Stimulated activated naive CD8-positive, alpha-beta T cell treated with anti-CD3 and anti-CD28 coated beads, Interleukin-15, Interleukin-2, amounts not matched to agents 100 ng/mL and 50 ng/mL, for 24 hours (primary cell): ENCODE data around the gene PTBP3.
A peak's percentile ranks its signal among the peaks of the same experiment; 100 is the strongest.
"Not testable (repeated sequence)": the region's sequence is repeated elsewhere in the genome, so short reads cannot be mapped to it uniquely, and the experiment has no call there.

Source experiments
- H3K27ac Mint-ChIP-seq: one replicate; pipeline ENCODE4 v1.8.0; 2021; ENCODE audit warnings: mild to moderate bottlenecking, mixed read lengths
- H3K27me3 Mint-ChIP-seq: one replicate; pipeline ENCODE4 v1.8.0; 2021; ENCODE audit warnings: mixed read lengths
- H3K36me3 Mint-ChIP-seq: one replicate; pipeline ENCODE4 v1.8.0; 2021; ENCODE audit warnings: low read depth, mixed read lengths
- H3K4me1 Mint-ChIP-seq: one replicate; pipeline ENCODE4 v1.8.0; 2021; ENCODE audit warnings: low read depth, mixed read lengths
- H3K4me3 Mint-ChIP-seq: one replicate; pipeline ENCODE4 v1.8.0; 2021; ENCODE audit warnings: mild to moderate bottlenecking, mixed read lengths
- H3K9me3 Mint-ChIP-seq: one replicate; pipeline ENCODE4 v1.8.0; 2021; ENCODE audit warnings: mixed read lengths

The PTBP3 gene

DNA sequence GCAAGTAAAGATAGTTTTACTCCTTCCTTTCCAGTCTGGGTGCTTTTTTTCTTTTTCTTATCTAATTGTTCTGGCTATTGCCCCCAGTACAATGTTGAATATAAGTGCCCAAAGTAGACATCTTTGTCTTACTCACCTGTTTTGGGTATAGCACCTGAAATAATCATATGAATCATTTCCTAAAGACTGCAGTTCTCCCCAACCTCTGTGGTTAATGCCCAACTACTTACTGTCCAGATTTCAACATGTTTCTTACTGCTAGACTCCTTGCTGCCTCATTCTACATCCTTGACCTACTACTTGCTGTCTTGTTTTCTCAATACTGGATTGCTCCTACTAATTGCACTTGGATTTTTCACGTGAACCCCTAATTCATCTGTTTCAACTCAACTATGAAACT, 37.6 kb upstream of the PTBP3 start:
- no peak overlapping the region for H3K27ac Mint-ChIP-seq
- no peaks in the 10 kb centered on the region for H3K27me3 Mint-ChIP-seq
- H3K4me3 Mint-ChIP-seq, result no peak overlapping the region
- peaks cover 10% of the 10 kb centered on the region for H3K36me3 Mint-ChIP-seq
- no peaks in the 10 kb centered on the region for H3K4me1 Mint-ChIP-seq
- peaks cover 10% of the 10 kb centered on the region for H3K9me3 Mint-ChIP-seq

DNA sequence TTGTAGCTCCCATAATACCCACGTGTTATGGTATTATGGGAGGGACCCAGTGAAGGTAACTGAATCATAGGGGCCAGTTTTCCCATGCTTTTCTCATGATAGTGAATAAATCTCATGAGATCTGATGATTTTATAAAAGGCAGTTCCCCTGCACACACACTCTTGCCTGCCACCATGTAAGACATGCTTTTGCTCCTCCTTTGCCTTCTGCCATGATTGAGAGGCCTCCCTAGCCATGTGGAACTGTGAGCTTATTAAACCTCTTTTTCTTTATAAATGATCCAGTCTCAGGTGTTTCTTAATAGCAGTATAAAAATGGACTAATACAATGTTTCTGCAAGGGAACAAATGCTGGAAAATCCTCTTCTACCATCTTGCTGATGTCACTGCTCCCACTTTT, 36.4 kb upstream of the PTBP3 start:
- Mint-ChIP-seq H3K4me1 (no peaks in the 10 kb centered on the region), H3K4me3 (no peak overlapping the region), H3K9me3 (peaks cover 17% of the 10 kb centered on the region), H3K27ac (no peak overlapping the region), H3K27me3 (peaks cover 7% of the 10 kb centered on the region), H3K36me3 (peaks cover 10% of the 10 kb centered on the region)

DNA sequence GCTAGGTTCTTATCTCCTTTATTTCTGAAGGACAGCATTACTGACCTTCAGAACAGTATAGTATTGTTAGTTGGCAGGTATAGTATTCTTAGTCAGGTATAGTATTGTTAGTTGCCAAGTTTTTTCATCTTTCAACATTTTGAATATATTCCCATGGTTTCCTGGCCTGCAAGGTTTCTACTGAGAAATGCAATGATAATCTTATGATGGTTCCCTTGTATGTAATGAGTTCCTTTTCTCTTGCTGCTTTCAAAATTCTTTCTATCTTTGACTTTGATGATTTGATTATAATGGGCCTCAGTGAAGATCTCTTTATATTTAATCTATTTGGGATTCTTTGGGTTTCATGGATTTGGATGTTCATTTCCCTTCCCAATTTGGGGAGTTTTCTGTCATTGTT, 34.0 kb upstream of the PTBP3 start:
- peaks cover 6% of the 10 kb centered on the region for H3K36me3 Mint-ChIP-seq
- H3K9me3 Mint-ChIP-seq, result peaks cover 17% of the 10 kb centered on the region
- H3K27me3 Mint-ChIP-seq, result peaks cover 14% of the 10 kb centered on the region
- no peak overlapping the region for H3K27ac Mint-ChIP-seq
- H3K4me1 Mint-ChIP-seq, result no peaks in the 10 kb centered on the region
- no peak overlapping the region for H3K4me3 Mint-ChIP-seq

DNA sequence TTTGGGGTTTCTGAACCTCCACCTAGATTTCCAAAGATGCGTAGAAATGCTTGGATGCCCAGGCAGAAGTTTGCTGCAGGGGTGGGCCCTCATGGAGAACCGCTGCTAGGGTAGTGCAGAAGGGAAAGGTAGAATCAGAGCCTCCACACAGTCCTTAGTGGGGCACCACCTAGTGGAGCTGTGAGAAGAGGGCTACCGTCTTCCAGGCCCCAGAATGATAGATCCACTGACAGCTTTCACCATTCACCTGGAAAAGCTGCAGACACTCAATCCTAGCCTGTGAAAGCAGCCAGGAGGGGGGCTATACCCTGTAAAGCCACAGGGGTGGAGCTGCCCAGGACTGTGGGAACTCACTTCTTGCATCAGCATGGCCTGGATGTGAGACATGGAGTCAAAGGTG, 33.2 kb upstream of the PTBP3 start:
- no peak overlapping the region for H3K4me3 Mint-ChIP-seq
- H3K4me1 Mint-ChIP-seq, result peaks cover 2% of the 10 kb centered on the region
- H3K27me3 Mint-ChIP-seq, result peaks cover 14% of the 10 kb centered on the region
- peaks cover 6% of the 10 kb centered on the region for H3K36me3 Mint-ChIP-seq
- H3K9me3 Mint-ChIP-seq, result peaks cover 17% of the 10 kb centered on the region
- H3K27ac Mint-ChIP-seq, result no peak overlapping the region

DNA sequence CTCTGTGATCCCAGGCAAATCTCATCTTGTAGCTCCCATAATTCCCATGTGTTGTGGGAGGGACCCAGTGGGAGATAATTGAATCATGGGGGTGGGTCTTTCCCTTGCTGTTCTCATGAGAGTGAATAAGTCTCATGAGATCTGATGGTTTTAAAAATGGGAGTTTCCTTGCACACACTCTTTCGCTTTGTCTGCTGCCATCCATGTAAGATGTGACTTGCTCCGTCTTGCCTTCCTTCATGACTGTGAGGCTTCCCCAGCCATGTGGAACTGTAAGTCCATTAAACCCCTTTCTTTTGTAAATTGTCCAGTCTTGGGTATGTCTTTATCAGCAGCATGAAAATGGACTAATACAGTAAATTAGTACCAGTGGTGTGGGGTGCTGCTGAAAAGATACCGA, 31.8 kb upstream of the PTBP3 start:
- Mint-ChIP-seq H3K4me1 (peaks cover 15% of the 10 kb centered on the region), H3K9me3 (peaks cover 13% of the 10 kb centered on the region), H3K27me3 (peaks cover 14% of the 10 kb centered on the region)
- H3K27ac Mint-ChIP-seq, H3K4me3 Mint-ChIP-seq, H3K36me3 Mint-ChIP-seq: not testable (repeated sequence)

DNA sequence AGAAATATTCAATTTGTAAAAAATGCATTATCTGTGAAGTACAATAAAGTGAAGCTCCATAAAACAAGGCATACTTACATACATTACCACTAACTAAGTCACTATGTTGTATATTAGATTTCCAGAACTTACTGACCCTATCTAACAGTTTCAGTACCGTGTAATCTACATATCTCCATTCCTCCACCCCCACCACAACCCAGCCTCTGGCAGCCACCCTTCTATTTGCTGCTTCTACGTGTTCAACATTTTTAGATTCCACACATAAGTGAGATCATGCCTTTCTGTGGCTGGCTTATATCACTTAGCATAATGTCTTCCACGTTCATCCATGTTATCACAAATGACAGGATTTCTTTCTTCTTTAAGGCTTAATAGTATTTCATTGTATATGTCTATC, 31.3 kb upstream of the PTBP3 start:
- Mint-ChIP-seq H3K27me3 (peaks cover 14% of the 10 kb centered on the region), H3K4me1 (peaks cover 20% of the 10 kb centered on the region), H3K9me3 (peaks cover 13% of the 10 kb centered on the region), H3K27ac (no peak overlapping the region), H3K36me3 (peaks cover under 1% of the 10 kb centered on the region), H3K4me3 (no peak overlapping the region)

DNA sequence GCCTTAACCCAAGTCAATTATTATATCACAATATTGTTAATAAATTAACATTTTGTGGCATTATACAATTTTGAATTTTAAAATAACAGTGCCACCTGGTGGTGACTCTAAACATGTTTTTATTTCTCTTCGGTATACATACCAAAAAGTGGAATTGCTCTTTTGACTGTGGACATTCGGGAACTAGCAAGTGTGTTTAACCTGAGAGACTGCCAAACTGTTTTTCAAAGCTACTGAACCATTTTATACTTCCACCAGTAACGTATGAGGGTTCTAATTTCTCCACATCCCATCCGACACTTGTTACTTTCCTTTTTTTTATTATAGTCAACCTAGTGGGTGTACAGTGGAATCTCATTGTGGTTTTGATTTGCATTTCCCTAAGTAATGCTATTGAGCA, 28.2 kb upstream of the PTBP3 start:
- H3K9me3 Mint-ChIP-seq, result peaks cover 7% of the 10 kb centered on the region
- no peak overlapping the region for H3K4me3 Mint-ChIP-seq
- peaks cover 20% of the 10 kb centered on the region for H3K4me1 Mint-ChIP-seq
- no peaks in the 10 kb centered on the region for H3K36me3 Mint-ChIP-seq
- no peak overlapping the region for H3K27ac Mint-ChIP-seq
- peaks cover 14% of the 10 kb centered on the region for H3K27me3 Mint-ChIP-seq

DNA sequence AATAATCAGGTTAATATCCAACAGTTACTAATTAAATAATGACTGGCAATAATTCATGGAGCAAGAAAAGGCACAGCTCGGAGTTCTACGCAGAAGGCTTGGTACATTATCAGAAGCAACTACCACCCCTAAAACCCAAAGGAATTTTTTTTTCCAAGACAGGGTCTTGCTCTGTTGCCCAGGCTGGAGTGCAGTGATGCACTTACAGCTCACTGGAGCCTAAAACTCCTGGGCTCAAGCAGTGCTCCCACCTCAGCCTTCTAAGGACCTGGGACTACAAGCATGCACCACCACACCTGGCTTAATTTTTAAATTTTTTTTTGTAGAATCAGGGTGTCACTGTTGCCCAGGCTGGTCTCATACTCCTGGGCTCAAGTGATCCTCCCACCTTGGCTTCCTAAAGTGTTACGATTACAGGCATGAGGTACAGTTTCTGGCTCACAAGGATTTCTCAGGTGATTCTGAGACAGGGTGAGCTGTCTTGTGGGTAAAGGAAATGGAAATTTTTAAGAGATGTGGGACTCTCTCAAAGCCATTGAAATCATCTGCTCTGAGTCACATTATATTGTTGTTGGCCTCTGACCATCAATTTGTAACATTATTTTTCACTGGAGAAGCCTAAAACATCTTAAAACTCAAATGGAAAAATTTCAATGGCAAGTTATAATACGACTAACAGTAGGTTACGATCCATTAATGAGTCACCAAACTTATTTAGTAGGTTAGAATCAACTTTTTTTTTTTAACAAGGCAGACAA, 26.8 kb upstream of the PTBP3 start:
- Mint-ChIP-seq H3K9me3 (peaks cover 1% of the 10 kb centered on the region), H3K4me1 (peaks cover 33% of the 10 kb centered on the region), H3K27me3 (peaks cover 9% of the 10 kb centered on the region), H3K27ac (peak overlapping the region; percentile 49), H3K4me3 (no peak overlapping the region), H3K36me3 (no peaks in the 10 kb centered on the region)

DNA sequence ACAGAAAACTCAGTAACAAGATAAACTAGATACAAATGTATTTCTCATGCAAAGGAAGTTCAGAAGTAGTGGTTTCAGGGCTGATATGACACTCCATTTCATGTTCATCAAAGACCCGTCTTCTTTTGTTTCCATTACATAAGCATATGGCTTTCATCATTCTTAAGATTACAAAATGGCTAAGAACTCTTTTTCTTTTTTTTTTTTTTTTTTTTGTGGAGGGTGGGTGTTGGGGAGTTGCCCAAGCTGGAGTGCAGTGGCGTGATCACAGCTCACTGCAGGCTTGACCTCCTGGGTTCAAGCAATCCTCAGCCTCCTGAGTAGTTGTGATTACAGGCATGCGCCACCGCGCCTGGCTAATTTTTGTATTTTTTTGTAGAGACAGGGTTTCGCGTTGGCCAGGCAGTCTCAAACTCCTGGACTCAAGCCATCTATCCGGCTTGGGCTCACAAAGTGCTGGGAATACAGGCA, 22.0 kb upstream of the PTBP3 start:
- Mint-ChIP-seq H3K4me1 (peaks cover 35% of the 10 kb centered on the region), H3K27ac (peak overlapping the region; percentile 73), H3K9me3 (no peaks in the 10 kb centered on the region), H3K4me3 (peak overlapping the region; percentile 5), H3K36me3 (no peaks in the 10 kb centered on the region), H3K27me3 (no peaks in the 10 kb centered on the region)

DNA sequence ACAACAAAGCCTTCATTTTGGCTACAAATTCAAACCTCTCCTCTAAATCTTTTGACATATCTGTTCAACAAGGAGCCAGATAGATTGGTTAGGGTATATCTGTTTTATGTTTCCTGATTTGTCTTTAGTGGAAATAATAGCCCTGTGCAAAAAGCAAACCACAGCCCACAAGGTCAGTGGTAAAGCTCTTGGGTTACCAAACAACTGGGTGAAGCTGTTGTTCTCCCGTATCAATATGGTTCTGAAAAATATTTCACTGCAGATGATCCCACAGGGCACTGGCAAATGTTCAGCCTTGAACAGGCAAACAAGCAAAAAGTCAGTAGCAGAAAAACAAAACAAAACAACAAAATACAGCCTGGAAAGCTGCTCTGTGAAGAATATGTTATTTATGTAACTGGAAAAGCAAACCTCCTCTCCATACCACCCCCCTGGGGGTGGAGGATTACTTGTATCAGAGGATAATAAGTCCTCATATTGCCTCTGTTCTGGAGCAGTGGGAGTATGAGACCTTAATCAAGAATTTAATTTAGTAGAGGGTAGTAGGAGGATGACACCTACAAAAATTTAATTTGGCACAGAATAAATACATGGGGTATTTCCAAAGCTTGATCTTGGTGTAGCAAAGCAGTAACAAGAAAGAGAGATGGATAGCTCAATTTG, 20.8 kb upstream of the PTBP3 start:
- no peaks in the 10 kb centered on the region for H3K9me3 Mint-ChIP-seq
- no peaks in the 10 kb centered on the region for H3K27me3 Mint-ChIP-seq
- peaks cover 29% of the 10 kb centered on the region for H3K4me1 Mint-ChIP-seq
- H3K36me3 Mint-ChIP-seq, result no peaks in the 10 kb centered on the region
- no peak overlapping the region for H3K4me3 Mint-ChIP-seq
- no peak overlapping the region for H3K27ac Mint-ChIP-seq

DNA sequence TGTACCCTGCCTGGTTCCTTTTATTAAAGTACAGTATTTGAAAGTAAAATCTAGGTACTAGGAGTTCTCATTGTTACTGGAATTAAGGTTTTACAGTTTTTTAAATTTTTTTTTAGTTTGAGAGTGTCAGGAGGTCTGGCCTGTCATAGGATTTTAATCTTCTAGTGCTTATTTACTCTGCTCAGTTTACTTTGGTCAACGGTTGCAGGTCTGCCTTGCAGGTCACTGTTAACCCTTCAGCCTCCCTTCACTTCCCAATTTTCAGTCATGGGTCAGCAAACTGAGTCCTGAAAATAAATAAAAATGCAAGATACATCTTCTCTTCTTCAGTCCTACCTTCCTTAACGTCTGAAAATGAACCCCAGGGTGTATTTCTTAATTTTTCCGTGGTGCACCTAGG, 18.8 kb upstream of the PTBP3 start:
- H3K27ac Mint-ChIP-seq, result no peak overlapping the region
- peaks cover 44% of the 10 kb centered on the region for H3K4me1 Mint-ChIP-seq
- H3K9me3 Mint-ChIP-seq, result no peaks in the 10 kb centered on the region
- H3K36me3 Mint-ChIP-seq, result peaks cover 4% of the 10 kb centered on the region
- H3K4me3 Mint-ChIP-seq, result no peak overlapping the region
- H3K27me3 Mint-ChIP-seq, result peaks cover 3% of the 10 kb centered on the region

DNA sequence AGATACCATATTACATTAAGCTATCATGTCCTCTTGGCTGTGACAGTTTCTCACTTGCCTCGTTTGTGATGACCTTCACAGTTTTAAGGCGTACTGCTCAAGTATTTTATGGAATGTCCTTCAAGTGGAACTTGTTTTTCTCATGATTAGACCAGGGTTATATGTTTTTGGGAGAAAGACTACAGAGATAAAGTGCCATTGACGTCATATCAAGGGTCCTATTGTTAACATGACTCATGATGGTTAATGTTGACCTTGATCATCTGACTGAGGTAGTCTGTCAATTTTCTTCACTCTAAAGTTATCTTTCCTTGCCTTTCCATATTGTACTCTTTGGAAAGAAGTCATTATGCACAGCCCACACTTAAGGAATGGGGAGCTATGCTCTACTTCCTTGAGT, 17.8 kb upstream of the PTBP3 start:
- peaks cover 40% of the 10 kb centered on the region for H3K4me1 Mint-ChIP-seq
- H3K36me3 Mint-ChIP-seq, result peaks cover 4% of the 10 kb centered on the region
- no peak overlapping the region for H3K27ac Mint-ChIP-seq
- H3K4me3 Mint-ChIP-seq, result no peak overlapping the region
- no peaks in the 10 kb centered on the region for H3K9me3 Mint-ChIP-seq
- H3K27me3 Mint-ChIP-seq, result peaks cover 3% of the 10 kb centered on the region

DNA sequence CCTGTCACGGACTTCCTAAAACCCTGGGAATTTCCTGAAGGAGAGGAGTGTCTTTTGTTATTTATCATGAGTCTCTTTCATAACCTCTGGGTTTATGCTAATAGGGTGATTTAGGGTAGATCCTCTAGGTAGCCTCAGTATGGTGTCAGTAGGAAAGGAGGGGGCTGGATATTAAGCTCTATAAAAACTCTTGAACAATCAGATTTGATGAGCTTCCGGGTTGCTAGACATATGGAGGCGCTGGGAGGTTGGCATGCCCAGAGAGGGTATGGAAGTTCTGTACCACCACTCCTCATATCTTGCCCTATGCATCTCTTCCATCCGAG, 15.6 kb upstream of the PTBP3 start:
- Mint-ChIP-seq H3K4me1 (peaks cover 18% of the 10 kb centered on the region), H3K27ac (peak overlapping the region; percentile 88), H3K27me3 (peaks cover 3% of the 10 kb centered on the region), H3K4me3 (peak overlapping the region; percentile 83), H3K9me3 (no peaks in the 10 kb centered on the region), H3K36me3 (peaks cover 4% of the 10 kb centered on the region)

DNA sequence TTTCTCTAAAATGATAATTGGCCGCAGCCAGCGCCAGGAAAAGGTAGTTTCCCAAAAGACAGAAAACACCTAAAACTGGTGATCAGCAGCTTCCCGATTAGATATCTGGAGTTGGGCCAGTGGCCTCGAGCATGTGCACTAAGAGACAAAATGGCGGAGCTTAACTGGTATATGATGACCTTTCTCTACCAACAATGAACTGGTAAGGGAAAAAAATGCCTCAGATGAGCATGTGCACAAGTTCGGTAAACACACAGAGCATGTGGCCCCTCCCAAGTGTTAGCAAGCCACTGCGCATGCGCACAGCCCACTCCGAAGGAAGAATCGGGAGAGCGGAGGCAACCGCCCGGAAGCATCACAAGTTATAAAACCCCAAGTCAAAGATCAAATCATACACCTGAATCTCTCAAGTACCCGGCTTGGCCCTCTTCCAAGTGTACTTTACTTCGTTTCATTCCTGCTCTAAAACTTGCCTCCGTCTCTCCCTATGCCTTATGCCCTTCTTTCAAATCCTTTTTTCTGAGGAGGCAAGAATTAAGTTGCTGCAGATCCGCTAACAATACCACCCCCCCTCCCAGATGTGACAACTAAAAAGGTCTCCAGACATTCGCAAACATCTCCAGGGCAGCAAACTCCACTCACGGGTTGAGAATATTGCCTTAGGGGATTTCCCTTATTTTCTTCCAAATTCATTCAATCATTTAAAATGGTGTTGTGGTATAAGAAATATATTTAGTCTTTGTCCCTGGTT, 15.0 kb upstream of the PTBP3 start:
- Mint-ChIP-seq H3K27me3 (peaks cover 3% of the 10 kb centered on the region), H3K27ac (peak overlapping the region; percentile 88), H3K9me3 (no peaks in the 10 kb centered on the region), H3K4me3 (peak overlapping the region; percentile 83), H3K36me3 (peaks cover 4% of the 10 kb centered on the region), H3K4me1 (peaks cover 16% of the 10 kb centered on the region)

DNA sequence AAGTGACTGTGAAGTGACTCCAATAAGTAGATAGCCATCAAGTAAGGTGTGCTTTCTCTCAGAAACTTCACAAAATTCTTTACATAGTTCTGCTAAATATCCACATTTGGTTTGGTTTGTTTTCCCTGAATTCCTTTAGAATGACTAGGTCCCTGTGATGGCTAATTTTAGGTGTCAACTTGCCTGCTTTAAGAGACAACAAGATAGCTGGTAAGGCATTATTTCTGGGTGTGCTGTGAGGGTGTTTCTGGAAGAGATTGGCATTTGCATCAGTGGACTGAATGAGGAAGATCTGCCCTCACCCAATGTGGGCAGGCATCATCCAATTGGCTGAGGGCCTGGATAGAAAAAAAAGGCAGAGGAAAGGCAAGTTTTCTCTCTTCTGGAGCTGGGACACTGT, 8.3 kb upstream of the PTBP3 start:
- Mint-ChIP-seq H3K9me3 (no peaks in the 10 kb centered on the region), H3K4me3 (no peak overlapping the region), H3K27me3 (no peaks in the 10 kb centered on the region), H3K36me3 (no peaks in the 10 kb centered on the region), H3K27ac (no peak overlapping the region), H3K4me1 (no peaks in the 10 kb centered on the region)
